ELR (cell line): ENCODE measurements around the gene SSX2.
"Not testable (repeated sequence)": the region's sequence is repeated elsewhere in the genome, so short reads cannot be mapped to it uniquely, and the experiment has no call there.

Experiments used
- DNase-seq: peaks from one replicate; pipeline ENCODE4 v3.0.0-alpha.2; 2015; ENCODE audit warnings: low read depth

Gene SSX2, protein sequence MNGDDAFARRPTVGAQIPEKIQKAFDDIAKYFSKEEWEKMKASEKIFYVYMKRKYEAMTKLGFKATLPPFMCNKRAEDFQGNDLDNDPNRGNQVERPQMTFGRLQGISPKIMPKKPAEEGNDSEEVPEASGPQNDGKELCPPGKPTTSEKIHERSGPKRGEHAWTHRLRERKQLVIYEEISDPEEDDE

DNA sequence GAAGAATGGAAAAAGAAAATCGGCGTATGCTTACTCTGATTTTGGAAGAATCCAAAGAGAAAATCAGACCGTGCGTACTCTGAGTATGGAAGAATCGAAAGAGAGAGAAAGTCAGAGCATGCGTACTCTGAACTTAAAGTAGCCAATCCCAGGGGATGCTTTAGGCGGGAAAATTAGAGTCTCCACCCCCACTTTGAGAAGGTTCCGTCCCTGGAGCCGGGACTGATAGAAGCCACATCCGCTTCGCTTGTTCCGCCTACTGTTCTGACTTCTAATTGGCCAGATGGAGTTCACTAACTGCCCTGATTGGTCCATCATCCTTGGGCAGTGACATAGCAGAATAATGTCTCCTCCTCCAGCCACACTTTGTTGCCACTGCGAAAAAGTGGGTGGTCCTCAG, at the start of gene SSX2:
Gene SSX2 (minus strand): TSS at position 101 of the 400 bp plus-strand sequence. CDS start 1,429 bp downstream, outside the sequence.
- DNase-seq = not testable (repeated sequence)

DNA sequence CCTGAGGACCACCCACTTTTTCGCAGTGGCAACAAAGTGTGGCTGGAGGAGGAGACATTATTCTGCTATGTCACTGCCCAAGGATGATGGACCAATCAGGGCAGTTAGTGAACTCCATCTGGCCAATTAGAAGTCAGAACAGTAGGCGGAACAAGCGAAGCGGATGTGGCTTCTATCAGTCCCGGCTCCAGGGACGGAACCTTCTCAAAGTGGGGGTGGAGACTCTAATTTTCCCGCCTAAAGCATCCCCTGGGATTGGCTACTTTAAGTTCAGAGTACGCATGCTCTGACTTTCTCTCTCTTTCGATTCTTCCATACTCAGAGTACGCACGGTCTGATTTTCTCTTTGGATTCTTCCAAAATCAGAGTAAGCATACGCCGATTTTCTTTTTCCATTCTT, 44.0 kb upstream of the SSX2 start, which contains the start of gene SSX2B:
Gene SSX2B (plus strand): TSS at position 301 of the 400 bp plus-strand sequence. CDS start 1,429 bp downstream, outside the sequence.
- DNase-seq = not testable (repeated sequence)

DNA sequence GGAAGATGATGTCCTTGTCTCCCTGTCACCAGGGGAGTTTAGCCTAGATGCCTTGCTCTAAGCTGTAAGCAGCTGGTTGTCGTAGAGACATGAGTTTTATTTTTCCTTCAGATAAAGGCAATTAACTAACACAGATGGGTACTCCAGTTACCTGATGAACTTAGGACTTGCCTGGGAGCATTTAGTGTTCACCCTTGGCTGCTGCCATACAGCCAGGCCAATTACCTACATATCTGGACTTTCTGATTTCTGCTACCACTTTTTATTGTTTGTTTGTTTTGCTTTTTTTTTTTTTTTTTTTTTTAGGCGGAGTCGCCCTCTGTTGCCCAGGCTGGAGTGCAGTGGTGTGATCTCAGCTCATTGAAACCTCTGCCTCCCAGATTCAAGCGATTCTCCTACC, 14.9 kb downstream of the SSX2 start:
- not testable (repeated sequence) for DNase-seq

DNA sequence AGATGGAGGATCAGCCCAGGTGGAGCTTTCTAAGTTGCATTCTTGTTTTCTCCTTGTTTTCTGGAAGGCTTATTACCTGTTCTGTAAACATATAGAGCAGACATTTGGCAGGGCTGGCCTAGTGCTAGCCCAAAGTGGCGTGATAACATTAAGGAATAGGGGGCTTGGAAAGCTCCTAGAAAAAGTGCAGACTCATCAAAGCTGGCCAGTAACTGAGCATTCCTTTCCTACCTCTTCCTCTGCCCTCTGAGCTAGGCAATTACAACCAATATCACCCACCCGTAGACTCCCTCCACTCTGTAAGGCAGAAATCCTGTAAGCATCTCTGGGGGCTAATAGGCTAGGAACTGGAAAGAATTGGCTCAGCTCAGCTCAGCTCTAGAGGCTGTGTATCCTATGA, 44.8 kb downstream of the SSX2 start:
- not testable (repeated sequence) for DNase-seq

DNA sequence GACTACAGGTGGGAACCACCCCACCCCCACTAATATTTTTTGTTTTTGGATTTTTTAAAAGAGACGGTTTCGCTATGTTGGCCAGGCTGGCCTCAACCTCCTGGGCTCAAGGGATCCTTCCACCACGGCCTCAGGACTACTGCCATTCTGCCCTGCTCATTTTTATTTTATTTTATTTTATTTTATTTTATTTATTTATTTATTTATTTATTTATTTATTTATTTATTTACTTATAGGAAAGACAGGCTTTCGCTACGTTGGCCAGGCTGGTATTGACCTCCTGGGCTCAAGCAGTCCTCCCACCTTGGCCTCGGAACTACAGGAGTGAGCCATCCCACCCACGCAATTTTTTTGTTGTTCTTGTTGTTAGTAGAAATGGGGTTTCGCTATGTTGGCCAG, 51.5 kb downstream of the SSX2 start:
- not testable (repeated sequence) for DNase-seq

DNA sequence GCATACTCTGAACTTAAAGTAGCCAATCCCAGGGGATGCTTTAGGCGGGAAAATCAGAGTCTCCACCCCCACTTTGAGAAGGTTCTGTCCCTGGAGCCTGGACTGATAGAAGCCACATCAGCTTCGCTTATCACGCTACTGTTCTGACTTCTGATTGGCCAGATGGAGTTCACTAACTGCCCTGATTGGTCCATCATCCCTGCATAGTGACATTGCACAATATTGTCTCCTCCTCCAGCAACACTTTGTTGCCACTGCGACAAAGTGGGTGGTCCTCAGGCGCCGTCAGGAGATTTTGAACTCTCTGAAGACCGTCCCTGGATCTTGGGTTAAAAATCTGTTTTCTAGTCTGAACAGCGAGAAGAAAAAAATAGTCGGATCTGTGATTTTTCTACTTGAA, 52.2 kb downstream of the SSX2 start, which contains the start of gene SSX7:
Gene SSX7 (minus strand): TSS at position 101 of the 400 bp plus-strand sequence. CDS start 1,428 bp downstream, outside the sequence.
- DNase-seq = not testable (repeated sequence)

DNA sequence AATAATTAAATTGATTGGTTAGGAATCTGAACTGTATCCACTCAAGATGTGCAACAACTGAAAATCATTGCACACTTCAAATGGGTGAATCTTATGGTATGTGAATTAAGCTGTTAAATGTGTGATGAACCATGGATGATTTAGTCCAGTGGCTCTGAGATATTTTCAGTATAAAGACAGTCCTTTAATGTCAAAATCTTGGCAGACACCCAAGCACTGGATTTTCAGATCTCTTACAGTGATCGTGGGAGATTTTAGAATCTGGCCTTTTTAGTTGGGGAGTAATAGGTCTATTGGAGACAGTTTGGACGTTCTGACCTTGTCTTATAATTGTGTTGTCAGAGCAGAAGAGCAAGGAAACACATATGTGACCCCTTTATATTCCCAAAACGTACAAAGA, 56.3 kb downstream of the SSX2 start:
- not testable (repeated sequence) for DNase-seq

DNA sequence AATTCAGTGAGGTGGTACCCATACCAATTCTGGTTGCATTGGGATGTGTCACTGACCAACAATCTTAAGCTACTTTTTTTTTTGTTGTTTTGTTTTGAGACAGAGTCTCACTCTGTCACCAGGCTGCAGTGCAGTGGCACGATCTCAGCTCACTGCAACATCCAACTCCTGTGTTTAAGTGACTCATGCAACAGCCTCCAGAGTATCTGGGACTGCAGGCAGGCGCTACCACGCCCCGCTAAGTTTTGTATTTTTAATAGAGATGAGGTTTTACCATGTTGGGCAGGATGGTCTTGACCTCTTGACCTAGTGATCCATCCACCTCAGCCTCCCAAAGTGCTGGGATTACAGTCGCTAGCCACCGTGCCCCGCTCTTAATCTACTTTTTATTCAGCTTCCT, 58.0 kb downstream of the SSX2 start:
- DNase-seq = not testable (repeated sequence)
